Measurements from ENCODE around the gene ABHD4.
"Not testable (repeated sequence)": the region's sequence is repeated elsewhere in the genome, so short reads cannot be mapped to it uniquely, and the experiment has no call there.

ABHD4 gene

DNA sequence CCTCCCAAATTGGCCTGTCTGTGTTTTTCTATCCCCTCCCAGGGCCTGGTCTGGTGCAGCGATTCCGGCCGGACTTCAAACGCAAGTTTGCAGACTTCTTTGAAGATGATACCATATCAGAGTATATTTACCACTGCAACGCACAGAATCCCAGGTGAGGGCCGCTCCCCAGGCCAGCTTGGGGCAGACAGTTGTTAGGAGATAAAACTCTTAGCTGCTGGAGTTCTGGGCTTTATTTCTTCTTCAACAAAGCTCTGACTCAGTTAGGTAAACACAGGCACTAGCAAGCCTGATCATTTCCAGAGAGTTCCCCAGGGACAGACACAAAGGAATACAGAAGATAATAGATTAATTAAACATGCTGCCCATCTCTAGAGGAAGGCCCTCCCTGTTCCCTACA, 8.3 kb downstream of the ABHD4 start:
- TF ChIP-seq, protein P1, sequence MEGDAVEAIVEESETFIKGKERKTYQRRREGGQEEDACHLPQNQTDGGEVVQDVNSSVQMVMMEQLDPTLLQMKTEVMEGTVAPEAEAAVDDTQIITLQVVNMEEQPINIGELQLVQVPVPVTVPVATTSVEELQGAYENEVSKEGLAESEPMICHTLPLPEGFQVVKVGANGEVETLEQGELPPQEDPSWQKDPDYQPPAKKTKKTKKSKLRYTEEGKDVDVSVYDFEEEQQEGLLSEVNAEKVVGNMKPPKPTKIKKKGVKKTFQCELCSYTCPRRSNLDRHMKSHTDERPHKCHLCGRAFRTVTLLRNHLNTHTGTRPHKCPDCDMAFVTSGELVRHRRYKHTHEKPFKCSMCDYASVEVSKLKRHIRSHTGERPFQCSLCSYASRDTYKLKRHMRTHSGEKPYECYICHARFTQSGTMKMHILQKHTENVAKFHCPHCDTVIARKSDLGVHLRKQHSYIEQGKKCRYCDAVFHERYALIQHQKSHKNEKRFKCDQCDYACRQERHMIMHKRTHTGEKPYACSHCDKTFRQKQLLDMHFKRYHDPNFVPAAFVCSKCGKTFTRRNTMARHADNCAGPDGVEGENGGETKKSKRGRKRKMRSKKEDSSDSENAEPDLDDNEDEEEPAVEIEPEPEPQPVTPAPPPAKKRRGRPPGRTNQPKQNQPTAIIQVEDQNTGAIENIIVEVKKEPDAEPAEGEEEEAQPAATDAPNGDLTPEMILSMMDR (IDR thresholded peaks at IDR 0.05; ENCODE audit: borderline replicate concordance, control extremely low read depth, extremely low read depth, insufficient read depth, missing control alignments): no peak
- in situ Hi-C loops (cut with MboI; ENCODE audit: low sequenced_read_pairs, unreplicated experiment): no loop called here
- DNase-seq (ENCODE audit: low spot score): no peak

DNA sequence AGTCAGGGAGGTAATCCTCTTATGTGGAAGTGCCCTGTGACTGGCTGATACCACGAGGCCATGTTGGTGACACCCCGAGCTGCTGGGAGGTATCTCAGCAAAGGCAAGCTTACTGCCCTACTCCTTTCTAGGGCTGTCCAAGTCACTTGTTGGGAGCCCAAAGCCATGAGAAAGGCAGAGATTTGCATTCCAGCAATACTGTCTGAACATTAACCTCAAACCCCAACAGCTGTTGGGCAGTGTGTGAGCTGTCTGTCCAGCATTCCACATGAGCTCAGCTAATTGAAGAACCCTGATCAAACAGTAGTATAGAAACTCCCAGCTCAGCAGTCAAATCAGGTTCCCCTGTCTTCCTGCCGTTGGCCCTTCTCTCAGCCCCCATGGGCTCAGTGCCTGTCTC, 9.2 kb downstream of the ABHD4 start:
- in situ Hi-C loops (cut with MboI; ENCODE audit: low sequenced_read_pairs, unreplicated experiment): no loop called here
- TF ChIP-seq, protein P1 (IDR thresholded peaks at IDR 0.05; ENCODE audit: borderline replicate concordance, control extremely low read depth, extremely low read depth, insufficient read depth, missing control alignments): no peak
- DNase-seq (ENCODE audit: low spot score): no peak

DNA sequence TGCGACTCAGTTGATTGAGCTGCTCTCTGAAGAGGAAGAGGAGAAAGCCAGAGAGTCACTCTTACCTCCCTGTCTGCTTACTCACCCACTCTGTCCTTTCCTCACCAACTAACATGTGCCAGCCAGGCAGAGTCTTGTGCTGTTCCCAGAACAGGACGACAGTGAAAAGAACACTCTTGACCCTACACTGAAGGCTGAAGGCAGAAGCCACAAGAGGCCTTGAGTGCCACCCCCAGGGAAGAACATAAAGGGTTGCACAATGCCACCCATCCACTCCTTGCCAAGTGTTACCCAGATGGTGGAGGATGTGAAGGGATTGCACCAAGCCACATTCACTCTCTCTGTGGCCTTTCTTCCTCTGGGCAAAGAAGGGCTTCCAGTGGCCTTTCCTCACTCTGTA, 12.8 kb downstream of the ABHD4 start:
- TF ChIP-seq, protein P1 (IDR thresholded peaks at IDR 0.05; ENCODE audit: borderline replicate concordance, control extremely low read depth, extremely low read depth, insufficient read depth, missing control alignments): no peak
- in situ Hi-C loops (cut with MboI; ENCODE audit: low sequenced_read_pairs, unreplicated experiment): no loop called here
- DNase-seq (ENCODE audit: low spot score): no peak

DNA sequence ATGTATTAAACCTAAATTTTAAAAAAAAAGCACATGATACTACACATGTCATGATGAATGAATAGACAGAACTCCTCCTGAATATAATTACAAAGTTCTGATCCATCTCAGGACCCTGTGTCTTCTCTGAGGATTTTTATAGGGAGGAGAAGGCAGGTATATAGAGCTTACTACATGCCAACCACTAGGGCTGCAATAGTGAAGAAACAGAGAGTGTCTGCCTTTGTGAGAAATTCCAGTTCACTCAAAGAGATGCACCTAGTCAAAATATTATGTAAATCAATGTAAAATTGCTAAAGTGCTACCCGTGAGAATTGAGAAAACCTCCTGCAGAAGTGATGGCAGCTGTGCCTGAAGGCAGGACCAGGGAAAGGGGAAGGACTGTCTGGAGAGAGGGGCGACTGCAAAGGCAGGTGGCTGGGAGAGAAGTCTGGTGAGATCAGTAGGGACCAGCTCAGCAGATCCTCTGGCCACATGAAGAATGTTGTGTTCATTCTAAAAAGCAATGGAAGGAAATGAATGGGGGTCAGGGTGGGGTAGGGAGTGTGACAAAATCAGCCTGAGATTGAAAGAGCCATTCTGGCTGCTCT, 15.1 kb downstream of the ABHD4 start:
- in situ Hi-C loops (cut with MboI; ENCODE audit: low sequenced_read_pairs, unreplicated experiment): no loop called here
- DNase-seq (ENCODE audit: low spot score): no peak
- TF ChIP-seq, protein P1 (IDR thresholded peaks at IDR 0.05; ENCODE audit: borderline replicate concordance, control extremely low read depth, extremely low read depth, insufficient read depth, missing control alignments): no peak

DNA sequence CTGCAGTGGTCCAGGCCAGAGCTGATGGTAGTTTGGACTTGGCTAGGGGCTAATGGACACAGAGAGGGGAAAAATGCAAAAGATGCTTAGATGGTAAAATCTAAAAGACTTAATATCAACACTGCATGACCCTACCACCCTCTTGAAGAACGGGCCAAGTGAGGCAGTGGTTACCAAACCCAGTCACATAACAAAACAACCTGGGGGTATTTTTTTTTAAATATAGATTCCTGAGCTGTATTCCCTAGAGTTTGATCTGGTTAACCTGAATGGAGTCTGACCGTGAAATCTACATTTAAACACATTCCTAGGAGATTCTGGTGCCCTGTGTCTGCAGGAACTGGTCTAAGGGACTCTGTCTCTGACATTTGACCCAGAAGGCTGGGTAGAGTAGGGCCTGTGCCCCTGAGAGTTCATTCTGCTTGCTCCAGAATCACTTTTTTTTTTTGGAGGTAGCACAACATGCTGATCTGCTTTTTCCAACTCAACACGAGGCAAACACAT, 15.7 kb downstream of the ABHD4 start:
- TF ChIP-seq, protein P1 (IDR thresholded peaks at IDR 0.05; ENCODE audit: borderline replicate concordance, control extremely low read depth, extremely low read depth, insufficient read depth, missing control alignments): no peak
- DNase-seq (ENCODE audit: low spot score): no peak
- in situ Hi-C loops (cut with MboI; ENCODE audit: low sequenced_read_pairs, unreplicated experiment): no loop called here

DNA sequence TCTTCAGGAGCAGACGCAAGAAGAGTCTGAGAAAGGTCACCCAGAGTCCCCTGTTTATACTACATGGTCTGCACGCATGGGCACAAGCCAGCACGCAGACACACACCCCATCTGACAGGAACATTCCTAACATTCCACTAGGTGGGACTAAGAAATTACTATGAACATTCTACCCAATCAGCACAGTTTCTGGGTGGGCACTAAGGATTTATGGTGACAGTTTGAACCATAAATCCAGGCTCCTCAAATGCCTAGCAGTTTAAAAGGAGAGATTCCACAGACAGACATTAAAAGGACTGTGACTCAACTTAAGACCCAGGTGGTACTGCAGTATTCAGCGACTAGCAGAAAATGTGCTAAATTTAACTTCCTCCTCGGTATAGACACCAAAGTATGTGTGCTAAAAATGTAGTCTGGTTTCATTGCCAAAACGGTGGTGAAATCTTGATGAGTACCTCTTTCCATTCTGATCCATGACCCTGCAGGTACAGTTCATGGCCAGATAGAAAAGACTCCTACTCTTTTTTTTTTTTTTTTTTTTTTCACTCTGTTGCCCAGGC, 16.2 kb downstream of the ABHD4 start:
- TF ChIP-seq, protein P1 (IDR thresholded peaks at IDR 0.05; ENCODE audit: borderline replicate concordance, control extremely low read depth, extremely low read depth, insufficient read depth, missing control alignments): no peak
- in situ Hi-C loops (cut with MboI; ENCODE audit: low sequenced_read_pairs, unreplicated experiment): no loop called here
- no peak for DNase-seq (ENCODE audit: low spot score)

DNA sequence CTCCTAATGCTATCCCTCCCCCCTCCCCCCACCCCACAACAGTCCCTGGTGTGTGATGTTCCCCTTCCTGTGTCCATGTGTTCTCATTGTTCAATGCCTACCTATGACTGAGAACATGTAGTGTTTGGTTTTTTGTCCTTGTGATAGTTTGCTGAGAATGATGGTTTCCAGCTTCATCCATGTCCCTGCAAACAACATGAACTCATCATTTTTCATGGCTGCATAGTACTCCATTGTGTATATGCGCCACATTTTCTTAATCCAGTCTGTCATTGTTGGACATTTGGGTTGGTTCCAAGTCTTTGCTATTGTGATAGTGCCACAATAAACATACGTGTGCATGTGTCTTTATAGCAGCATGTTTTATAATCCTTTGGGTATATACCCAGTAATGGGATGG, 17.7 kb downstream of the ABHD4 start:
- DNase-seq (ENCODE audit: low spot score); in situ Hi-C loops (cut with MboI; ENCODE audit: low sequenced_read_pairs, unreplicated experiment): not testable (repeated sequence)

All from GM13976 (cell line).